GM18508 (cell line): ENCODE results near the gene FGGY.

Experiments
- ATAC-seq: cut with Tn5 transposase; IDR thresholded peaks from one replicate; pipeline ENCODE4 v1.9.1; 2021; ENCODE audit warnings: moderate number of reproducible peaks; ENCODE audit not compliant: insufficient read depth, unreplicated experiment

FGGY gene

DNA sequence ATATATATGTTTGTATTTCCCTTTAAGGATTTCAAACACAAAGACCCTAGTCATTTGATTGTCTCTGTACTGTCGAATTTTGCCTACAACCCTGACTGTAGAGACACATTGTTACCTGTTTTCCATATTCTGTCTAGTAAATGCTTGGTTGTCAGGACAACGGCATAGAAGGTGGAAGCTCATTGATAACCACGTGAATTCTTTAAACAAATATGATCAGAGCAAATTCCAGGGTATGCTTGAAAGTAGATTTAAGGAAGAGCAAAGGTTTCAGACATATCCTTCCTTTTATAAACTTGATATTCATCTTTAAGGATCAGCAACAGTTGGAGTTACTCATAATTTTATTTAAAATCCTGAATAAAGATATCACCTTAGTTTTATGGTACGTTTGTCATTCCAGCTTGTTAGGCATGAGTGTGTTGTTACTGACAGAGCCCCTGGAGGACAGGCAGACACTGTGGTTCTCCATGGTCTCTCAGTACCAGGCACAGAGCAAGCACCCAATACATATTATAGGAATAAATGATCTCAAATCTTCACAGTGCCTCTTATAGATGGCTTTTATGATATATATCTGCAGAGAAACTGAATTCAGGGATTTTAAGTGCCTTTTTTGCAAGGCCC is 203.2 kb downstream of the FGGY start:
- no peak for ATAC-seq

GRCh38 chr1:59500950-59501742 is 204.3 kb downstream of the FGGY start:
- no peak for ATAC-seq

- no peak for ATAC-seq
Observed at GRCh38 chr1:59502009-59502691, 205.3 kb downstream of the FGGY start.

- no peak for ATAC-seq
Observed at GRCh38 chr1:59504276-59504675, 207.4 kb downstream of the FGGY start.

- no peak for ATAC-seq
Observed at GRCh38 chr1:59505596-59506028, 208.7 kb downstream of the FGGY start.

DNA sequence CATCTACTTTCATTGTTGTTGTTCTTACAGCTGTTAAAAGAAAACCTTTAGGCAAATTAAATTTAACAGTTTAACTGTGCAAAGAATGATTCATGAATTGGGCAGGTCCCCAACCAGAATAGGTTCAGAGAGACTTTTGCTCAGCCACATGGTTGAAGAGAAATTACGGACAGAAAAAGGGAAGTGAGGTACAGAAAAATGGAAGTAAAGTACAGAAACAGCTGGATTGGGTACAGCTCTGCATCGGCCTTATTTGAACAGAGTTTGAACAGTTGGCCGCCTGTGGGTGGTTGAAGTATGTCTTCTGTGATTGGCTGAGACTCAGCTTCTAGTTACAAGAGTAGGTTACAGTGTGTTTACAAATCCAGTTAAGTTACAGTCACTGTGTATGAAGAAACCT is 210.1 kb downstream of the FGGY start:
- ATAC-seq = no peak

DNA sequence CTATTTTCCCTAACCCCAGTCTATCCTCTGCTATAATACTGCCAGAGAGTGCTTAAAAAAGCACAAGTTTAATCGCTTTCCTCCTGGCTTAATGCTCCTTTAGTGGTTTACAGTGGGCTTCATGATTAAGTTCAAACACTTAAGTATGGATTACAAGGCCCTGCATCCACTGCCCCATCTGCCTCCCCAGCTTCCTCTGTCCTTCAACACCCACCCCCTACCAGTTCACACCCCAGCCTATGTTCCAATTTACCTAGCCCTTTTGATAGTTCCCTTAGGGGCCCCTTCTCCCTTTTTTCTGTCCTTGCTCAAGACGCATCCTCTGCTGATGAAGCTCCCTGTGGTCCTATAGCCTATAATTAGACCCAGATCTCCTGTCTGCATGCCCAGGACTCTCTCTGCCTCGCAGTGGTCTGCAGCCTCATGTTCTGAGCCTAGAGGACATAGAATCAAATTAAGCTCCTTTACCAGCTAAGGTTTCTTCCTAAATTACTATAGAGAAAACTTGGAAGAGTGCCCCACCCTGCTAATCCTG is 212.5 kb downstream of the FGGY start:
- no peak for ATAC-seq

- no peak for ATAC-seq
Observed at GRCh38 chr1:59510249-59510648, 213.4 kb downstream of the FGGY start.

DNA sequence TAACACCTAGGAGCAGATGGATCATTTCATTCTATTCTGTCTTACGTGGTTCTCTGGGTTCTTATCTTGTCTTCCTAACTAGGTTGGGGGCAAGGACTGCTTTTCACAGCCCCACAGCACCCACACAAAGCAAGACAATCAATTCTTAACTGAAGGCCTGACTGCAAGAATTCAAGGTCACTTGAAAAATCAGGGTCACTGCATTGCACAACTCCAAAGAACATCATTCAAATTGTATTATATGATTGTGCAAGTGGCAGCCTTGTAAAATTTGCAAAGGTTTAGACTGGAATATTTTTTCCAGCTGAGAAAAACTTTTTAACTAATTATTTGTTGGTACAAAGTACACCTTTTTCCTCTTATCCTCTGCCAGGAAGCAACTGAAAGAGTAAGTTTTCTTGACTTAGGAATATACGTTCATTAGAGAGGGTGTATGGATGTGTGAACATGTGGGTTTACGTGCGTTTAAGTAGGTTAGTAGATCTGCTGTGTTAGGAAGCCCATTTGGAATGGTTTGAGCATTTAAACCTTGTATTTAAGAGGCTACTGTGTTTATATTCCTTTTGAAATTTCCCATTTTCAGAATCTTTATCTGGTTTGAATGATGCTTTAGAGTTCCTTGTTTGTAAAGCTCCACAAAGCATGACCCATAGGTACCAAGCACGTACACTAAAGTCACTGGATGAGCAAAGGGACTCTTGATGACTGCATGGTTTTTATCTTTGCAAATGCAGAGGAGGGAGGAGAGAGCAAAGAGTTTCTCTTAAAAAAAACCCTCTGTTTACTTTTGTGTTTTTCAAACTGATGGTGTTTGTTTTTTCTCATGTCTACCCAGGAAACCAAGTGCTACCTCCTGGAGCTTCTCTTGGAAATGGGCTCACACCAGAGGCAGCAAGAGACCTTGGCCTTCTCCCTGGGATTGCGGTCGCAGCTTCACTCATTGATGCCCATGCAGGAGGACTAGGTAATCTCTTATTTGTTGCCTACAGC is 214.9 kb downstream of the FGGY start:
- ATAC-seq = no peak

DNA sequence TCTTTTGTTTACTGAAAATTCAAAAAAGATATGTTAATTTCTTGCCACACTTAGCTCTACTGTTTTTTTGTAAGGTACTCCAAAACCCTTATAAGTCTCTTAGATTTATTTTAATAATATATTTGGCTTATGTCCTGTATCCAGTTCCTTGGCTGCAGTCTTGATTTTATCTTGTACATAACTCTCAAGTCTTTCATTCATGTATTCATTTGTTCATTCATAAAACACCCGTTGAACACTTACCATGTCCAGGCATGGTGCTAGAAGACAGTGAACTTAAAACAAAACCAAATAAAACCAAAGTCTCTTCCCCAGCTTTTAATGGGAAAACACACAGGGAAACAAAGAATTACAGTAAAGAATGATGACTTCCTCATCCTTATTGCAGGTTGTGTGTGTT is 215.8 kb downstream of the FGGY start:
- no peak for ATAC-seq

DNA sequence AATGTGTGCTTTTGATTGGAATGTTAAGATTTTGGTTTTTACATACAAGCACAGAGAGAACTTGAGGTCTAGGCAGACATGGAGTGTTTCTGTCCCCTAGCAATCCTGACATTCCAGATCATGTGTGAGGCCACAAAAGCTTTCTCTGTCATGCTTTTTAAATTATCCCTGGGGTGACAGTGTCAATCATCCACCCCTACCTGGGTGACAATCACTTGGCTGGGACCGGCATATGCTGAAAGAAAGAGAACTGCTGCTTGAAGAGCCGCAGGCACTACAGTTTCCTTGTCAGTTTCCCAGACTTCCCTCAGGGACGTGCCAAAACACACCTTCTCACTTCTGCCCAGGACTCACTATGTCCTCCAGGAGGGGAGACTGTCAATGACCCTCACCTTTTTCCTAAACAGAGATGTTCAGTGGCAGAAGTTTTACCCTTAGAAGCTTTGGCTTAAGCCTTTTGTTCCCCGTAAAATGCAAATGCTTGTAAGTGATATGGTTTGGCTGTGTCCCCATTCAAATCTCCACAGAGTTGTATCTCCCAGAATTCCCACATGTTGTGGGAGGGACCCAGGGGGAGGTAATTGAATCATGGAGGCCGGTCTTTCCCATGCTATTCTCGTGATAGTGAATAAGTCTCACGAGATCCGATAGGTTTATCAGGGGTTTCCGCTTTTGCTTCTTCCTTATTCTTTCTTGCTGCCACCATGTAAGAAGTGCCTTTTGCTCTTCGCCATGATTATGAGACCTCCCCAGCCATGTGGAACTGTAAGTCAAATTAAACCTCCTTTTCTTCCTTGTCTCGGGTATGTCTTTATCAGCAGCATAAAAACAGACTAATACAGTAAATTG is 217.4 kb downstream of the FGGY start:
- no peak for ATAC-seq

DNA sequence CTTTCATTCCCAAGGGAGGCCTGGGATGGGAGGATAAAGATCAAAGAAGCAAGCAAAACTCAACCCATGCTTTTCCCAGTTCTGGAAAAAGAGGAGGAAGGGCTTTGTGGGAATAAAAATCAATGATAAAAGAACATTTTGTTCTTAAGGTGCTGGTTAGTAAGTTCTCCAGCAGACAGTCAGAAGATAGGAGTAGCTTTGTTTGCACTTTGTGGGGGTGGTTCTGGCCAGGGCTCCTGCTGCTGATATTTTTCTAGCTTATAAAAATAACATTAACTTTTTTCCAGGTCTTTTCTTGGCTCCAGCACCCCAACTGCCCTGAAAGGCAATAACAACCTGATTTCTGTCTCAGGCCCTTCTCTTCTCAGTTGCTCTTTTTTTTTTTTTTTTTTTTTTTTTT is 220.0 kb downstream of the FGGY start:
- ATAC-seq = no peak

GRCh38 chr1:59520194-59520593 is 223.3 kb downstream of the FGGY start:
- ATAC-seq = no peak

DNA sequence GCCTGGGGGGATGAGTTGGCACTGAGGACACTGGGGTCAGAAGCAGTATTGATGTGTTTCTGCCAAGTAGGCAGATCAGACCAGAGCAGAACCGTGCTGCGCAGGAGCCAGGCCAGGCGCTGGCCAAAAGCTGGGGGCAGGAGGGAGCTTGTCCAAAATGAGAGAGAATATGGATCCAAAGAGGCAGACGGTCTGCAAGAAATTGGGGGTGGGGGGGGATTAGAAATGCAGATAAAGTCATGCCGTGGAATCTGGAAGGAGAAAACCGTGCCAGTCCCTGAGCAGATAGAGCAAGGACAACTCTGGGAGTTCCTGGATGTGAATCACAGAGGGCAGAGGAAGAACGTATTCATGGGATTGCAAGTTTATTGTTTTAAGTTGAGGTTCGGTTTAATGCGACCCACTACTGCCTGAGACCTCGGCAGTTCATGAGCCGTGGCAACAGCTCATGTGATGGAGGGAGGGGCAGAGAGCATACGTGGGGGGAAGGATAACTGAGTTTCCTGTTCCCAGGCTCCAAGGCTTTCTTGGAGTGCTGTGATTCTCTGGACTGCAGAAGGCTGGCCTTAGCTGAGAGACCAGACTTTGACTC is 224.0 kb downstream of the FGGY start:
- no peak for ATAC-seq

DNA sequence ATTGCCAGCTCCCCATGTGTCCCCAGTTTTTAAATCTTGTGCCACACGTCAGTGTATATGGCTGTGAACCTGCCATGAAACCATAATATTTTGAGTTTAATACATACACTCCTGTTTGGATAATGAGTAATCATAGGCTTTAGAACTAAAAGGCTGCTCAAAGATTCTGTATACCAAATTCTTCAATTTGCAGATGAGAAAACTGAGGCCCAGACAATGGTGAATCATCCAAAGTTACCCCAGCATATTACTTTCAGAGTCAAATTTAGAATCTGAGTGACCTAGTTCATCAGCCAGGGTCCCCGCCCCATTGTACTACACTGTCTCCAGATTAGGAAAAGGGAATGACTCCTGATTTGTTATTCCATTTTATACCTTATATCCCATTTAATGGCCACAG is 224.6 kb downstream of the FGGY start:
- no peak for ATAC-seq

GRCh38 chr1:59522925-59523505 is 226.1 kb downstream of the FGGY start:
- ATAC-seq = no peak

DNA sequence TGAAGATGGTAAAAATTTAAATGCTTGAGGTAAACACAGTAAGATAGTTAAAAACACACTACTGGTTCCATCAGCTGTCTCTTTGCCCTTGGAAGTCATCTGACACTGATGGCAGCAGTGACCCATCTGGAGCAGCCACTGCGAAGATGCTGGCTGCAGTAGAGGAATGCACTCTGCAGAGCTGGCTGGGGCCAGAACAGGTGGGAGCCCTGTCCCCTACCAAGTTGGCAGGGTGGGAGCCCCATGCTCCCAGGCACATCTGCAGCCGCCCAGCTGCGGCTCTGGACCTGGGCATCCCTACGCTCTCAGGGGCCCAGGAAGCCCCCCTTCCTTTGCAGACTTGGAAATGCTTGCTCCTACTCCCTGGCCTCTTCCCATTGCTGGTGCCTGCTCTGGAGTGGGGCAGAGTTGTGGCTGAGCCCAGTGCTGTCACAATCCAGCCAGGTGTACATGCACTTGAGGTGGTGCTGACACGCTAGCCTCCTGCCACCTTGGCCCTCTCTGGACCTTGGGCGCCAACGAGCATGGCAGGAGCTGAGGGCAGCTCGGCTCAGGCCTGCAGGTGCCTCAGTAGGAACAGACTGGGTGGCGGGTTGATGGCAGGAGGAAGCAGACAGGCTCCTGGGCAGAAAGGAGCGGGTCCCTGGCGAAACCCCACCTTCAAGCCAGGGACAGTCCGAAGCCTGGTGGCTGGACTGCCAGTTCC is 227.0 kb downstream of the FGGY start:
- ATAC-seq = no peak

DNA sequence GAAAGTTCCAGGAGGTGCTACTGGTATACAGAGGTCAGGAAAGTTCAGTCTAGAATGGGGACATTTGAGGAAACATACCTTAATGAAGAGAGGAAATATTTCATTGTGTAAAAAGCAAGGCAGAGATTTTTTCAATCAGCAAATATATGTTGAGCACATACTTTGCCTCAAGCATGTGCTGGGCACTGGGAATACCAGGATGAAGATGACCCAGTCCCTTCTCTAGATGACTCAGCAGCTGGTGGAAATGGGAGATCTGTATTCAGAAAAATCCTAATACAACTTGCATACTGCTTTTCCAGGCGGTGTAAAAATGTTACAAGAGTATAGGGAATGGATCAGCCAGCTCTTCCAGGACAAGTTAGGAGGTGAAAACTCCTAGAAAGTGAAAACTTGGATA is 229.3 kb downstream of the FGGY start:
- no peak for ATAC-seq
